ENCODE data around the gene P2RY12.

DNA sequence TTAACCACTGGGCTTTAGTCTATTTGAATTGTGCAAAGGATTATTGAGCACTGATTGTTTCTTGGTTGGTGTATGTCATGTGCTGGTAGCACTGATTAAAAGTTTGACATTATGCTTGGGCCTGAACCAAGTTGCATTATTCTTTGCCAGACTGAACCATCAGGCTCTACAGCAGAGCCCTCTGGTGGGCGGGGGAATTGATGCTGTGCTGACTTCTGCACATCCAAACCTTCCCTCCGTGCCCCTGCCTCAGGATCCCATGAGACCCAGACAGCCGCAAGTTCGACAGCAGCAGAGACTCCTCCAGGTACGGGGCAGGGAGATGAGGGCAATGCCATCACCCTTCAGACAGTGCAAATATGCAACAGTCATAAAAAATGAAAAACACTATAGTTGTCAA, 28.4 kb upstream of the P2RY12 start:
- TF ChIP-seq, protein P1, sequence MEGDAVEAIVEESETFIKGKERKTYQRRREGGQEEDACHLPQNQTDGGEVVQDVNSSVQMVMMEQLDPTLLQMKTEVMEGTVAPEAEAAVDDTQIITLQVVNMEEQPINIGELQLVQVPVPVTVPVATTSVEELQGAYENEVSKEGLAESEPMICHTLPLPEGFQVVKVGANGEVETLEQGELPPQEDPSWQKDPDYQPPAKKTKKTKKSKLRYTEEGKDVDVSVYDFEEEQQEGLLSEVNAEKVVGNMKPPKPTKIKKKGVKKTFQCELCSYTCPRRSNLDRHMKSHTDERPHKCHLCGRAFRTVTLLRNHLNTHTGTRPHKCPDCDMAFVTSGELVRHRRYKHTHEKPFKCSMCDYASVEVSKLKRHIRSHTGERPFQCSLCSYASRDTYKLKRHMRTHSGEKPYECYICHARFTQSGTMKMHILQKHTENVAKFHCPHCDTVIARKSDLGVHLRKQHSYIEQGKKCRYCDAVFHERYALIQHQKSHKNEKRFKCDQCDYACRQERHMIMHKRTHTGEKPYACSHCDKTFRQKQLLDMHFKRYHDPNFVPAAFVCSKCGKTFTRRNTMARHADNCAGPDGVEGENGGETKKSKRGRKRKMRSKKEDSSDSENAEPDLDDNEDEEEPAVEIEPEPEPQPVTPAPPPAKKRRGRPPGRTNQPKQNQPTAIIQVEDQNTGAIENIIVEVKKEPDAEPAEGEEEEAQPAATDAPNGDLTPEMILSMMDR (IDR thresholded peaks at IDR 0.05): no peak
- TF ChIP-seq POLR2A (IDR thresholded peaks at IDR 0.05): no peak
